Endothelial cell of umbilical vein (primary cell): ENCODE measurements around the gene EFCAB10. TPM values are rescaled to one million over a fixed set of nuclear protein-coding genes. Genes with fewer than 3 reads are reported as not detected.

ENCODE experiments used
- BruUV-seq: library from RNA; stranded (reverse); fragments of 400-500 nt; replicated peaks from 2 replicates; lab custom pipeline; 2021; lab: Mats Ljungman, UMichigan
- CTCF ChIA-PET: fragments of 300-600, 350-600 bp; sonication (Branson Sonifier 250); formaldehyde crosslinking; loops from one replicate; lab custom pipeline; 2021; ENCODE audit warnings: antibody characterized with exemption, inconsistent platforms; lab: Charles Lee
- POLR2A ChIA-PET: fragments of 300-600, 350-600 bp; sonication (Branson Sonifier 250); formaldehyde crosslinking; loops from one replicate; lab custom pipeline; 2021; ENCODE audit warnings: antibody characterized with exemption, inconsistent platforms; lab: Charles Lee
- DNase-seq: peaks from one replicate; pipeline ENCODE4 v3.0.0-alpha.2; 2011; ENCODE audit warnings: low read depth, low spot score
- FAIRE-seq: peaks from 2 replicates; lab custom pipeline; 2011; peaks lifted over from hg19 to GRCh38; lab: Jason Lieb, UNC
- H2AFZ ChIP-seq: 2 replicates; pipeline ENCODE4 v1.6.0; 2012; ENCODE audit warnings: low read depth, low read length, control low read depth, inconsistent platforms
- H3K27ac ChIP-seq: 2 replicates; pipeline ENCODE4 v1.5.1; 2011; ENCODE audit warnings: low read depth, mild to moderate bottlenecking, control low read depth, low read length, moderate library complexity; ENCODE audit not compliant: insufficient read depth
- H3K27me3 ChIP-seq, 2 experiments: 2 replicates each; pipeline versions ENCODE4 v1.6.0 to v1.6.1; 2011; ENCODE audit warnings: low read length in 2 of 2, mixed read lengths in 1 of 2; ENCODE audit not compliant: control insufficient read depth in 2 of 2, insufficient read depth in 2 of 2
- H3K36me3 ChIP-seq, 2 experiments: 2 replicates in 1 of 2; 3 replicates in 1 of 2; pipeline ENCODE4 v1.5.1; 2011; ENCODE audit warnings: low read length in 2 of 2, mild to moderate bottlenecking in 1 of 2, moderate library complexity in 1 of 2; ENCODE audit not compliant: control insufficient read depth in 2 of 2, insufficient read depth in 2 of 2; ENCODE audit errors: extremely low read depth in 1 of 2
- H3K4me1 ChIP-seq: 3 replicates; pipeline ENCODE4 v1.5.1; 2011; ENCODE audit warnings: mild to moderate bottlenecking, low read length; ENCODE audit not compliant: control insufficient read depth, insufficient read depth; ENCODE audit errors: extremely low read depth
- H3K4me2 ChIP-seq: 2 replicates; pipeline ENCODE4 v1.6.1; 2011; ENCODE audit warnings: low read length, control low read depth, mixed read lengths; ENCODE audit not compliant: insufficient read depth
- H3K4me3 ChIP-seq, 3 experiments: fragments of 200-600 bp in 1 of 3; sonication (generic), shearing (Covaris generic) in 1 of 3; replicated peaks in 1 of 3; 2 replicates each; pipeline ENCODE4 v1.5.1; 2011 to 2016; ENCODE audit warnings: control low read depth in 3 of 3, low read length in 3 of 3, mild to moderate bottlenecking in 2 of 3, inconsistent platforms in 1 of 3, low read depth in 1 of 3, moderate library complexity in 1 of 3; ENCODE audit not compliant: insufficient read depth in 1 of 3
- H3K79me2 ChIP-seq: 2 replicates; pipeline ENCODE4 v1.6.0; 2012; ENCODE audit warnings: low read length, inconsistent platforms; ENCODE audit not compliant: control insufficient read depth, insufficient read depth
- H3K9ac ChIP-seq: replicated peaks from 2 replicates; pipeline ENCODE3; 2011; ENCODE audit warnings: low read length, control low read depth; ENCODE audit not compliant: insufficient read depth; ENCODE audit errors: extremely low read depth
- H3K9me1 ChIP-seq: replicated peaks from 3 replicates; pipeline ENCODE4 v1.6.0; 2011; ENCODE audit warnings: mild to moderate bottlenecking, low read length; ENCODE audit not compliant: control insufficient read depth, insufficient read depth; ENCODE audit errors: extremely low read depth
- H3K9me3 ChIP-seq: replicated peaks from 2 replicates; pipeline ENCODE4 v1.5.1; 2012; ENCODE audit warnings: low read length, inconsistent platforms; ENCODE audit not compliant: control insufficient read depth, insufficient read depth
- H4K20me1 ChIP-seq: replicated peaks from 2 replicates; pipeline ENCODE3; 2011; ENCODE audit warnings: mild to moderate bottlenecking, low read length; ENCODE audit not compliant: control insufficient read depth, insufficient read depth; ENCODE audit errors: extremely low read depth
- CTCF ChIP-seq, 2 donors: IDR thresholded peaks; 1 replicate in 1 of 2; 2 replicates in 1 of 2; pipeline ENCODE4 v1.5.1; 2011; ENCODE audit warnings: low read length in 2 of 2, mild to moderate bottlenecking in 2 of 2, moderate library complexity in 2 of 2, control low read depth in 1 of 2, inconsistent platforms in 1 of 2, low read depth in 1 of 2; ENCODE audit not compliant: insufficient read depth in 1 of 2; ENCODE audit errors: extremely low read depth in 1 of 2
- EZH2 ChIP-seq: IDR thresholded peaks from 2 replicates; pipeline ENCODE4 v1.6.1; 2012; ENCODE audit warnings: borderline replicate concordance, low read depth, mild to moderate bottlenecking, moderate library complexity, low read length, inconsistent platforms; ENCODE audit not compliant: severe bottlenecking
- FOS ChIP-seq: IDR thresholded peaks from 2 replicates; pipeline ENCODE4 v1.6.1; 2011; ENCODE audit warnings: mild to moderate bottlenecking, low read length, moderate library complexity, borderline replicate concordance; ENCODE audit not compliant: insufficient read depth
- GATA2 ChIP-seq: IDR thresholded peaks from 2 replicates; pipeline ENCODE4 v1.7.0; 2011; ENCODE audit warnings: low read depth, mild to moderate bottlenecking, moderate library complexity, mixed read lengths, low read length; ENCODE audit not compliant: insufficient read length, insufficient read depth
- JUN ChIP-seq: IDR thresholded peaks from 2 replicates; pipeline ENCODE4 v1.6.1; 2011; ENCODE audit warnings: borderline replicate concordance, low read depth; ENCODE audit not compliant: insufficient read length, insufficient read depth
- MAX ChIP-seq: IDR thresholded peaks from 2 replicates; pipeline ENCODE4 v1.6.1; 2011; ENCODE audit not compliant: insufficient read depth, insufficient read length
- MYC ChIP-seq: IDR thresholded peaks from one replicate; pipeline ENCODE4 v1.6.1; 2011; ENCODE audit warnings: mild to moderate bottlenecking, low read depth, low read length
- POLR2A ChIP-seq: IDR thresholded peaks from 2 replicates; pipeline ENCODE4 v1.6.1; 2012; ENCODE audit warnings: low read depth, mild to moderate bottlenecking, control low read depth, low read length
- POLR2AphosphoS5 ChIP-seq: IDR thresholded peaks from 2 replicates; pipeline ENCODE4 v1.6.1; 2012; ENCODE audit warnings: low read depth, mild to moderate bottlenecking, control low read depth, low read length, moderate library complexity; ENCODE audit not compliant: insufficient read depth
- dilution Hi-C: fragments of 300-500 bp; cut with MboI; formaldehyde crosslinking; loops from one replicate; pipeline ENCODE4 v1.15.0; 2019; ENCODE audit warnings: low sequenced_read_pairs; ENCODE audit not compliant: extremely low pct_ligation_motif_present
- intact Hi-C: fragments of 100-400 bp; cut with micrococcal nuclease; formaldehyde crosslinking; loops from one replicate; pipeline ENCODE4 v1.10.0; 2022
- polyA plus RNA-seq, 4 experiments: library from polyadenylated mRNA; depleted of rRNA in 3 of 4; stranded (reverse) in 3 of 4; unstranded in 1 of 4; fragments of >200 nt; gene quantifications; 2 replicates each; pipeline versions ENCODE4 v1.2.1 to v1.2.3, GENCODE V29; 2011 to 2012; ENCODE audit warnings: missing spikeins in 1 of 4
- total RNA-seq: library from RNA; stranded (reverse); gene quantifications from 2 replicates; pipeline ENCODE4 v1.2.3, GENCODE V29; 2021

EFCAB10 gene
- total and polyA plus RNA-seq, 2 donors (not counting 3 experiments of a cell fraction or from before 2014, with no cell fraction given): not detected

- Histone ChIP-seq H3K27me3 (peaks cover 0 to 4% of the 10 kb centered on the region in 2 experiments), H3K79me2 (no peaks in the 10 kb centered on the region), H3K4me2 (no peak overlapping the region), H3K9me1 (no peaks in the 10 kb centered on the region), H3K4me1 (no peaks in the 10 kb centered on the region), H3K9me3 (no peaks in the 10 kb centered on the region), H3K36me3 (no peaks in the 10 kb centered on the region), H2AFZ (no peak overlapping the region), H3K9ac (no peak overlapping the region), H4K20me1 (no peaks in the 10 kb centered on the region), H3K27ac (no peak overlapping the region), H3K4me3 (no peak overlapping the region)
- no peak for FAIRE-seq
- DNase-seq: no peak
- no TSS peak for BruUV-seq
- intact Hi-C loops: no loop called here
- ChIA-PET POLR2A (no interaction called here), CTCF (interaction anchor here (0.6 to 1.8 kb wide), 2 partner anchors 13 to 118 kb away, joined by 3 to 5 read pairs; no protein-coding TSS in a partner anchor)
- dilution Hi-C loops: no loop called here
- no peak for TF ChIP-seq POLR2A
- TF ChIP-seq MYC: no peak
- no peak for TF ChIP-seq MAX
- no peak for TF ChIP-seq POLR2AphosphoS5
- no peak for TF ChIP-seq FOS
- no peak for TF ChIP-seq GATA2
- no peak for TF ChIP-seq CTCF (IDR thresholded peaks at IDR 0.05; ENCODE audit: extremely low read depth in 1 of 2, insufficient read depth in 1 of 2, low read depth in 1 of 2, low read length in 2 of 2)
- TF ChIP-seq EZH2: no peak
- no peak for TF ChIP-seq JUN
Measured at GRCh38 chr7:105602325-105603305, 21.3 kb upstream of the EFCAB10 start.
